NCI-H2171 treated with DMSO at 0.1 percent for 48 hours (cell line): ENCODE data around the gene NOL4L.
A peak's percentile ranks its signal among the peaks of the same experiment; 100 is the strongest.
"Not testable (repeated sequence)": the region's sequence is repeated elsewhere in the genome, so short reads cannot be mapped to it uniquely, and the experiment has no call there.

Source experiments
- DNase-seq: peaks from one replicate; lab custom pipeline; 2025; lab: John Stamatoyannopoulos, UW

The NOL4L gene

GRCh38 chr20:32507998-32508774 is 76.9 kb downstream of the NOL4L start:
- DNase-seq, result no peak

GRCh38 chr20:32506721-32507120 is 78.4 kb downstream of the NOL4L start:
- DNase-seq, result no peak

GRCh38 chr20:32505723-32506473 is 79.2 kb downstream of the NOL4L start:
- no peak for DNase-seq

GRCh38 chr20:32501709-32502108 is 83.4 kb downstream of the NOL4L start:
- no peak for DNase-seq

GRCh38 chr20:32497589-32498224 is 87.4 kb downstream of the NOL4L start:
- no peak for DNase-seq

GRCh38 chr20:32496811-32497533 is 88.2 kb downstream of the NOL4L start:
- DNase-seq, result no peak

GRCh38 chr20:32495949-32496348 is 89.2 kb downstream of the NOL4L start:
- DNase-seq, result no peak

- DNase-seq, result no peak
These were observed 89.9 kb downstream of the NOL4L start for GRCh38 chr20:32495217-32495565.

- DNase-seq, result no peak
These were observed 90.5 kb downstream of the NOL4L start for GRCh38 chr20:32494483-32495216.

- DNase-seq, result no peak
These were observed 91.8 kb downstream of the NOL4L start for GRCh38 chr20:32493356-32493755.

GRCh38 chr20:32491764-32492151 is 93.4 kb downstream of the NOL4L start:
- DNase-seq, result not testable (repeated sequence)

- DNase-seq, result no peak
These were observed 94.0 kb downstream of the NOL4L start for GRCh38 chr20:32490942-32491763.

GRCh38 chr20:32488066-32488838 is 96.9 kb downstream of the NOL4L start:
- DNase-seq, result no peak

GRCh38 chr20:32487381-32487780 is 97.8 kb downstream of the NOL4L start:
- no peak for DNase-seq

GRCh38 chr20:32485770-32486478 is 99.2 kb downstream of the NOL4L start:
- no peak for DNase-seq

- peak; percentile 95 for DNase-seq
These were observed 100.0 kb downstream of the NOL4L start for GRCh38 chr20:32484958-32485769.

GRCh38 chr20:32484225-32484957 is 100.7 kb downstream of the NOL4L start:
- DNase-seq, result peak; percentile 71
